HG03558 (cell line): ENCODE results near the gene COL20A1.

Experiments
- ATAC-seq: cut with Tn5 transposase; IDR thresholded peaks from one replicate; pipeline ENCODE4 v1.9.1; 2021; ENCODE audit warnings: moderate number of reproducible peaks; ENCODE audit not compliant: unreplicated experiment; ENCODE audit errors: extremely low read depth

The COL20A1 gene

DNA sequence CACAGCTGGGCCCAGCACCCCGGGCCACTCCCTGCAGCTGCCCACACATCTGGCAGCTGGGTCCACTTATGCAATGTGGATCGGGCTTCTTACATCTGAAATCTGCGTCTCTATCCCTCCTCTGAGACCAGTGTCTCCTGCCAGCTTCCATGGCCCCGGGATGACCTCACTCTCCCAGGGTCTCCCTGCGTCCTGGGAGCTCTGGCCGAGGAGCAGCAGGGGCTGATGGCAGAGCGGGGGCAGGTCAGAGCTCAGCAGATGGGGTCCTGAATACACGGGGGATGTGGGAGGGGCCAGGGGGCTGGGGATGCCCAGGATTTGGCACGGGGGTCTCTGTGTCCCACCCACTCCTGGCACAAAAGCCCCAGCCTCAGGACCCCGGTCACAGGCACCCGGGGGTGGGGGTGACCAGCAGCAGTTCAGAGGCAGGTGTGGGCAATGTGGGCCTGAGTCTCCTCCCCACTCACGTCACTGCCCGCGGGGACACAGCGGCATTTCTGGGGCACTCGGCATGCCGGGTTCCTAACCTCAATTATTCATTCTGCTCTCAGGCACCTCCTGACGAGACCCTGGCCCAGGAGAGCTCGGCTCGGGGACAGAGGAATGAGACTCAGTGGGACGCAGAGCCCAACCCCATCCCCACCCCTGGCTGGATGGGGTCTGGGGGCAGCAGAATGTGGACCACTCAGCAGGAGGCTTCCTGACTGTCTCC lies 51.8 kb downstream of the COL20A1 start:
- ATAC-seq: no peak

DNA sequence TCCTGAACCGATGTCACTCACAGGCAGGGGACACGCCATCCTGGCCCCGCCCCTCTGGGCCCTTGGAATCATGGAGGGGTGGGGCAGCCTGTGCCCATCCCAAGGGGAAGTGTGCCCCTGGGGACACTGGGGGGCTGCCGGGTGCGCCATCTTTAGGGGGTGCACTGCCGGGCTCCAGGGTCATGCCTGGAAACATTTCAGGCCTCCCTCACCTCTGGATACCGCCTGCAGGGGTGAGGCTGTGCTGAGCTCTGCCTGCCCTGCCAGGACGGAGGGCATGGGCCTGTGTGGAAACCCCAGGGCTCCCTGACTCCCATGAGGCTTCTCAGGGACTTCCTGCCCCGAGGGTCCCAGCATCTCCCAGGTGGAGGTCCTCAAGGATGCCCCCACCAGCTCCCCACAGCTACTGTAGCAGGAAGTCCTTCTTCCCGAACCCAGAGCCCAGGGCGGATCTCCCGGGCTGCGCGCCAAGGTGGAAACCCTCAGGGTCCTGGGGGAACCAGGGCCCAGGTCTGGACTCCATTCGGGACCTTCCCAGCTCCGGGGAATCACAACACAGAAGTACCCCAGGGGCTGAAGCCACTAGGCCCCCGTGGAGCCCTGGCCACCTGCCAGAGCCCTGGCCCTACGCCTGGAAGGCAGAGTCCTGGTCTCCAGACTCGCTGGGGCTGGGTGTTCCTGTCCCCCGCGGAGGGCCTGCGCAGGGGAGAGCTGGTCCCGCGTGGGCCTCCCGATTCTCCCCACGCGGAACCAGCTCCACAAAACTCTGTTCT lies 52.5 kb downstream of the COL20A1 start:
- ATAC-seq: no peak

DNA sequence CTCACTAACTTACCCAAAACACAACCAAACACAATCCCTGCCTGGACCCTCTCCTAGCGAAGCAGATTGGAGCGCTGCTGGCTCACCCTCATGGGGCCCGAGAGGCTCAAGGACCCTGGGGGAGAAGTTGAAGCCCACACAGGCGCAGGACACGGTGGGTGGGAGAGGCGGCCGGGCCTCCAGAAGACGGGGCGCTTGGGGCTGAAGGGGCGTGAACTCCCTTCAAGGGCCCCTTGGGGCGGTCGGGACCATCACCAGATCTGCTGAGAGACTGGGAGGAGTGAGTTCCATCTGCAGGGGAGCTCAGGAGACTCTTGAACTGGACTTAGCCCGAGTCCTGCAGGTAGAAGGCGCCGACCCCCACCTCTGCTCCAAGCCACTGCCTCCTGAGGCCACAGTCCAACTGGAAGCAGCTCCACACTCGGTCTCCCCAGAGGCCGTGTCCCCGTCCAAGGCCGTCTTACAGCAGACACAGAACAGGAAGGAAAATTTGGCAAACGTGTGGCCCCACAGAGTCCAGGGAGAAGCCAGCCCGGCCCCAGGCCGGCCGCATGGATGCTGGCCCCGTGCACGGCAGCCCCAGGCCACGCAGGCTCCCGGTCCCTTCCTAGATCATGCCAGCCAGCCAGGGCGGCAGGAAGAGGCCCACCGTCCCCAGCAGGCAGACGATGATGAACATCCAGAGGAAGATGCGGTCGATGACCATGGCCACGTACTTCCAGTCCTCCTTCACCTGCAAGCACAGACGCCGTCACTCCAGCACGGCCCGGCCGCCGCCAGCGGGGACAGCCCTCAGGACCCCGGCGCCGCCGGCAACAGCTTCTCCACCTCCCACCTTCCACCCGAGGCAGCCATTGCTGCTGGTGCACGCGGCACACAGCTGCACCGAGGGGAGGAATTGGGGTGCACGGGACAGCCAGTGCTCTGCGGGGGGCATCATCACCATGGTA lies 53.4 kb downstream of the COL20A1 start:
- no peak for ATAC-seq

DNA sequence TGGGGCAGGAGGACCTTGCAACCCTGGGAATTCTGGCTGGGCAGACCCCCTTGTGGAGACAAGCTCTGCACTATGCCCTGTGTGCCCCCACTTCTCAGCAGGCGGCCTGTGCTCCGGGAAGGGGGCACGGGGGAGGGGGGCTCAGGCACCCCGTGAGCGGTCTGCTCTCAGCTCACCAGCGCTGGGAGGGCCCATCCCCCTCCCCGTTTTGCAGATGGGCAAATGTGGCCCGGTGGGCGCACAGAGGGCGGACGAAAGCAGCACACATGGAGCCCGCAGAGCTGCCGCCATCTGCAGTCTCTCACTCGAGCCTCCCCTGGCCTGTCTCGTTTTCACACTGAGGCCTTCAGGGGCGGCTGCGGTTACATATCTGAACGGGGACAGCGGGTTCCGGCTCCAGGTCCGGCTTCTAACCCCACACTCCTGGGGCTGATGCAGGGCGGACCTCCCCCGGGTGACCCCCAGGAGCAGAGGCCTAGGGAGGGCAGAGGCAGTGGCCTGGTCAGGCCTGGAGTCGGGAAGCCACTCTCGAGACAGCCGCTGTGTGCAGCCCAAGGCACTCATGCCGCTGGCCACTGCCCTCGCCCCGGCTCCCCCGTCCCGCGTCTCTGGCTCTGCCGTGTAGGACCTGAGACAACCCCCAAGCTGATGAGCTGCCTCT lies 54.2 kb downstream of the COL20A1 start:
- ATAC-seq: no peak

DNA sequence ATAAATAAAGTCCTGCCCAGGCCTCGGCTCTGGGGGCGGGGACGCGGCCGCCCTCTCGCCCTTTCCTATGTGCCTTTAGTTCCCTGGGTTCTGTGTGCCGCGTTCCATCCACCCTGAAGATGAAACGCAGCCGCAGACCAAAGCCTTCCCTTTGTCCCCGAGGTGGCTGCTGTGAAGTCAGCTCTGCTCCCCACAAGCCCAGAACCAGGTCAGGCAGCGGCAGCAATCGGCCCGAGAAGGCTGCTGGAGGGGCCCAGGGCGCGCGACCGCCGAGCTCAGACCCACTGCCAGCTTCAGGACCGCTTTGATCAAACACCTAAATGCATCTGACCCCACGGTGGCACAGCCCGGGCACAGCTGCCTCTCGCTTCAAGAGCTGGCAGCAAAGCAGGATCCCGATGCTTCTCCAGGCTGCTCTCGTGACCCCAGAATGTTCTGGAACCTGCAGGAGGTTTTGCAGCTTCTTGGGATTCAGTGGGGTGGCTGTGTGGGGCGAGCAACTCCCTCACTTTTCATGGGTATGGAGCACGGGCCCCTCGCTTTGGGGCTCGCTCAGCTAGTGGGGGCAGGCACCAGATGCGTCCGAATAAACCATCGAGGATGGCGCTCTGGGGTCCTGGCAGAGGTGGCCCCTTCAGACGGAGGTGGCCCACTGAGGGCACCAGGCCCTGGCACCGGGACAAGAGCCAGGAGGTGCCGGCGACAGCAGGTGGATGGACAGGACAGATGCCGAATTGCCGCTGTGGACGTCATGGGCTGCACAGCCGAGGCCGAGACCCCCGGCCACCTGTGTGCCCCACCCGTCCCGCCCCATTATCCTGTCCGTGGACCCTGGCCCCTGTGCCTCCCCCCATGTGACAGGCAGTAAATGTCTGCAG lies 55.2 kb downstream of the COL20A1 start:
- ATAC-seq: no peak

DNA sequence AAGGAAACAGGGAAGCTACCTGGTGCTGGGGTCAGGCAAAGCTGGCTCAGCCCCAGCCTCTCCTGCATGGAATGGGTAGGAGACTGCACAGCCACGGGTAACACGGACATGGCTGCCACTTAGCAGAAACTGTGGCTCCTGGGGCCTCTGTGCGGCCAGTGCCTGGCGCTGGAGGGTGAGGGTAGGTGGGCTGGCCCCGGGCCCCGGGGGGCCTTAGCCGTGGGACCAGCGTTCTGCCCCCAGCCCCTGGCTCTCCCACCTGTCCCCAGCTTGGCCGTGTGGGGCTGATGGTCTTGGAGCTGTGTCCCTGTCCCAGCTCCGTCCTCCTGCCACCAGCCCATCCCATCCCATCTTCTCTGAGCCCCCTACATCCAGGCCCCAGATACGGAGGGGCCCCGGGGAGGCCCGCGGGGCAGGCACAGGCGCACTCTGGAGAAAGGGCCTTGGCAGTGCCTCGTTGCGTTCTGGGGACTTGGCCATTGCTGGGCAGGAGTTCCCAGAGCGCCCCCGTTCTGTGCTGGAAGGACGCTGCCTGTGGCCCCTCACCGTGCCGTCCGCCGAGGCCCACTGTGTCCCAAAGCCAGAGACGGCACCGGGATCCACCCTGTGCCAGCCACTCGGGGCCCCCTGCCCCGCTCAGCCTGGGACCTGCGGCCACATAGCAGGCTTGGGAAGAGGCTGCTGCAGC lies 56.0 kb downstream of the COL20A1 start:
- ATAC-seq: no peak

DNA sequence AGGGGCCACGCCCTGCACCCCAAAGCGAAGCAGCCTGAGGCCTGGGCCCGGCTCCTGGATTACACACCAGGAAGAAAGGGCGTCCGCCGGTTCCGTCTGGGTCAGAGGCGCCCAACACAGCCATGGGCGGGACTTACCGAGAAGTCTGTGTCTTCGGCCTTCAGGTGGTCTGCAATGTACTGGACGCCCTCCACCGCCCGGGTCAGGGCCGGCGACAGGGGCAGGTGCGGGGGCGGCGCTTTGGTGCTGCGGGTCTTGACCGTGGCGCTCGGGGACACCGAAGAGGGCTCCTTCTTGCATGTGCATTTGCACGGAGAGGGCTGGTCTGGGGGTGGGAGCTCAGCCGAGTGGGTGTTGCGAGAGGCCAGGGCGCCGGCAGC lies 56.5 kb downstream of the COL20A1 start:
- no peak for ATAC-seq

DNA sequence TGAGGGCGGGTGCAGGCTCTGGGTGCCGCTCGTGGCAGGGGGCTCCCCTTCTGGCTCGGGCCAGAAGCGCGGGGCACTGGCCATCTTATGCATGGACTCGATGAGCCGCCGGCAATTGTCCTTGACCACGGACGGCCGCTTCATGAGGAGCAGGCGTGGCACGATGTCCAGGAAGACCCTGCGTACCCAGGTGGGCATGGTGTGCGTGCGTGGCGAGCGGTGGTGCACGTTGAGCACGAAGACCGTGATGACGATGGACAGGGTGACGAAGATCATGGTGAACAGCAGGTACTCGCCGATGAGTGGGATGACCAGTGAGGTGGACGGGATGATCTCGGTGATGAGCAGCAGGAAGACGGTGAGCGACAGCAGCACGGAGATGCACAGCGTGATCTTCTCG lies 57.2 kb downstream of the COL20A1 start:
- ATAC-seq: no peak

DNA sequence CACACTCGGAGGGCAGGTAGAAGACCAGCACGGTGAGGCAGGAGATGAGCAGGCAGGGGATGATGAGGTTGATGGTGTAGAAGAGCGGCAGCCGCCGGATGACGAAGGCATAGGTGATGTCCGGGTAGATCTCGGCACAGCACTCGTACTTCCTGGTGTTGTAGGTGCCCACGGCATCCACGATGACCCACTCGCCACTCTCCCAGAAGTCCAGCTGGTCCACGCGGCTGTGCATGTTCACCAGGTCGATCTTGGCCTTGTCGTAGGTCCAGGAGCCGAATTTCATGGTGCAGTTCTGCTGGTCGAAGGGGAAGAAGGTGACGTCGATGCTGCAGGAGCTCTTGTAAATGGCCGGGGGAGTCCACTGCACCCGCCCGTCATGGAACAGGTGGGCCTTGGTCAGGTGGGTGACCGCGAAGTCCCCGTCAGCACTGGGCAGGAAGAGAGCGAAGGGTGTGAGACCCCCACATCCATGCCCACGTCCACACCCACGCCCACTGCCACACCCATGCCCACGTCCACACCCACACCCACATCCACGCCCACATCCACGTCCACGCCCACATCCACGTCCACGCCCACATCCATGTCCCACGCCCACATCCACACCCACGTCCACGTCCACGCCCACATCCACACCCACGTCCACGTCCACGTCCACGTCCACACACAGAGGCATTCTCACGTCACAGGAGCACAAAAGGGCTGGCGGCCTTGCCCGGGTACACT lies 57.8 kb downstream of the COL20A1 start:
- ATAC-seq: no peak

DNA sequence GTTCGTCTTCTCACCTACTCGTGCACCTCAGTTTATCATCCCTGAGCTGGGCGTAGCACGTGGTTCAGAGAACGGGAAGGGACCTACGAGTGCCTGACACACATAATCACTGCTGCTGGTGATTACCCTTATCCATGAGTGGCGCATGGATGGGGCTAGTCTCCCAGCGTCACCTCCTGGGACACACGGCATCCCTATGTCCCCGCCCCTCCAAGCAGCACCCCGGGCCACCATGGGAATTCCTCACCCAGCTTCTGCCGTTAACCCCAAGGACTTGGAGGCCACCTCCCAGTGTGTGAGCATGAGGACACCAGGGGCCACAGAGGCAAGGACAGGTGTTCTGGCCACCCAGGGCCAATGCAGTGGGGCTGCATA lies 58.3 kb downstream of the COL20A1 start:
- ATAC-seq: no peak

DNA sequence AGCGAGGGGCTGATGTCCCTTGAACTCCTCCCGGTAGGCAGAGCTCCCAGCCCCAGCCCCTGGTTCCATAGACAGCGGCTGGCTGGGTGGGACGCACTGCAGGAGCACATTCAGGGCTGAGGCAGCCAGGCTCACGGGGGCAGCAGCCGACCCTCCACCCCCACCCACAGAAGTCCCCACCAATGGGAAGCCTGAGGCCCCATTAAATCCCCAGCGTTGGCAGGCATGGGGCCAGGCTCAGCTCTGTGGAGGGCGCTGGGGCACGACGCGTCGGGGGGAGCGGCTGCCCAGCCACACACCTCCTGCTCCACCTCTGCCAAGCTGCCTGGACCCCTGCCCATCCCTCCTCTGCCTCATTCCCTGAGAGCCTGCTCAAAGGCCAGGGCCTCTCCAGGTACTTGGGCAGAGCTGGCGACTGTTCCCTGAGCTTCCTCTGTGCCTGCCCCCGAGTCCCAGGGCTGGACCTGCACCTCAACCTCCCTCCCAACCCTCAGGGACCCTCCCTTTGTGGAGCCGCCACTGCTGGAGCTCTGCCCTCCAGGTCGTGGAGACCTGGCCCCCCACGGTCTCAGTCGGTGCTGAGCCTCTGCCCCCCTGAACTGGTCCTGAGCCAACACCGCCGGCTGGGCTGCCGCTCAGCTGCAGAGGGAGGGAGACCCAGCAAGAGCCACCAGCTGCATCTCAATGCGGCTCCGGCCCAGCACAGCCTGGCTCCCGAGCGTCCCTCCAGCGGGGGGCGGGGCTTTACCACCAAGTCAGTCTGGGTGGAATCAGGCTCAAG lies 59.0 kb downstream of the COL20A1 start:
- ATAC-seq: no peak

DNA sequence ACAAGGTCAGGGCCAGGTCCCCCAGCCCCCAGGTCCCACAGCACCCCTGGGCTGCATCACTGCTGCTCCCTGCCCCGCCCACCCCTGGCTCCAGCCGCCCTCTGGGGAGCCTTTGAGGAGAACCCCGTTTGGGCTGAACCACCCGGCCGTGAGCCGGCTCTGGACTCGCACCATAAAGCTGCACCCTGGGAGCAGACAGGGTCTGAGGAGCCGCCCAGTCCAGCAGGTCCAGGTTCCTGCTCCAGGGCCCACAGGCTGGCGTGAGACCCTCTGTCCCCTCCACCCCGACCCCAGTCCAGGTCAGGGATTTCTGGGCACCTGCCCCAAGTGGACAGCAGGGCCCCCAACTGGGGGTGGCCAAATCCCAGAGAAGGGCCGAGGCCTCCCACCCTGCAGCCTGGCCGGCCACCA lies 59.8 kb downstream of the COL20A1 start:
- ATAC-seq: no peak

DNA sequence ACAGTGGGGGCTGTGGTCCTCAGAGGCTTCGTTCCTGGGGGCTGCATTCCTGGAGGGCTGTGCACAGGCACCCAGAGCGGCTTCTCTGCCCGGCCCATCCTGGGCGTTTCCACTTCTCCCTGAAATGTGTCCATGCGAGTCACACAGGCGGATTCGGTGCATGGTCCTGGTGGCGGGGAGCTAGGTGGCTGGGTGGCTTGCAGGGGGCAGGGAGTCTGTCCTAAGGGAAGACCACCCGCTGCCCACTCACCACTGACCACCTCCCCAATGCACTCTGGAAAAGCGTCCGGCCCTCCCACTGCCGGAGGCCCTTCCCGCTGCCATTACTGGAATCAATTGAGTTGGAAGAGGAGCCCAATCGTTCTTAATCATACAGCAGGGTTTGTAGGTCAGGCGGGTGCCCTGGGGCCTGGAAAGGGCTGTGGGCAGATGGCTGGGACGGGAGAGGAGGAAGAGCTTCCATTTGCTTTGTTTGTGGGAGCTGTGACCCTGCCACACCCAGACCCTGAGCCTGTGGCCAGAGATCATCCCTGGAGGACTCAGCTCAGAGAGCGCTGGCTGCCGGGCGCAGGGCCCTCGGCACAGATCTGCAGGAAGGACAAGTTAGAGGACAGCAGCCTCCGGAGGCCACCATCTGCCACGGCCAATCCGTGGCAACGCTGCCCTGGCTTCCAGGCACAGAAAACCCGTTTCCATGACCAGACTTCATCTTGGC lies 61.8 kb downstream of the COL20A1 start:
- no peak for ATAC-seq

DNA sequence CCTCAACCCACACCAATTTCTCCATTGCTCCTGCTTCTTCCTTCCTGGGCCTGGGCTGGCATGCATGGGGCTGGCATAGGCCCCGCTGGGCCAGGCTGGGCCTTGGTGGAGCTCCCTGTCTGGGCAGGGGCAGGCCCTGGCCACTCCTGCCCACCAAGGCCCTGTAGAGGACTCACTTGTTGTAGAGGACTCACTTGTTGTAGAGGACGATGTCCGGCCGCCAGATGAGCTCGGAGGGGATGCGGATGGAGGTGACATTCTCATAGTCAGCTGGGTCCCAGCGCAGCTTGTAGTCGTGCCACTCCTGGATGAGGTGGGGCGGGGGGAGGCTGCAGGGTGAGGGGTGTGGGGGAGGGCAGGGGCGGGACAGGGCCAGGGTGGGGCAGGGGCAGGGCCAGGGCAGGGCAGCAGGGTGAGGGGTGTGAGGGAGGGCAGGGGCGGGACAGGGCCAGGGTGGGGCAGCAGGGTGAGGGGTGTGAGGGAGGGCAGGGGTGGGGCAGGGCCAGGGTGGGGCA lies 62.9 kb downstream of the COL20A1 start:
- no peak for ATAC-seq

DNA sequence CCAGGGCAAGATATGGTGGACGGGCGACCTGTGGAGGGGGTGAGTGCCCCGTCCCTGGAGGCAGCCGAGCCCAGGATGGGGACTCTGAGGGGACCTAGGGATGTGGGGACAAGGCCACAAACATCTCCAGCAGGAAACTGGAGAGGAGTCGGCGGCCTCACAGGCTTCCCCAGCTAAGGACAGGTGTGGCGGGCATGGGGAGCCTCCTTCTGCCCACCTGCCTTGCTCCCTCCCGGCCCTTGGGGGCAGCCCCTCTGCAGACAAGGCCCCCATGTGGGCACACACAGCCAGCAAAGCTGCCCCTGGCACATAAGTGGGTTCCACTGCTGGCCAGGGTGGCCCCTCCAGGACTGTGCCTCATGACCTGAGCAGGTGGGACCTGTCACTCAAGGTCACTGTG lies 63.5 kb downstream of the COL20A1 start:
- no peak for ATAC-seq
